Measurements from ENCODE around the gene EPHB2.

EPHB2 gene

GRCh38 chr1:22827666-22828483 is 117.2 kb downstream of the EPHB2 start:
- TF ChIP-seq FOXP2 (optimal IDR thresholded peaks at IDR 0.05; ENCODE audit: borderline replicate concordance, extremely low read depth, extremely low read length, insufficient read depth) (no peak), TAF1 (IDR thresholded peaks at IDR 0.05; ENCODE audit: borderline replicate concordance, insufficient read depth, low read length) (no peak), REST (IDR thresholded peaks at IDR 0.05; ENCODE audit: insufficient read depth in 1 of 2, low read depth in 2 of 2, low read length in 2 of 2) (no peak), POLR2AphosphoS5 (IDR thresholded peaks at IDR 0.05; ENCODE audit: low read depth, low read length) (no peak), SIN3A (IDR thresholded peaks at IDR 0.05; ENCODE audit: borderline replicate concordance, insufficient read depth, low read length) (no peak)

- no peak for TF ChIP-seq SIN3A (IDR thresholded peaks at IDR 0.05; ENCODE audit: borderline replicate concordance, insufficient read depth, low read length)
- no peak for TF ChIP-seq FOXP2 (optimal IDR thresholded peaks at IDR 0.05; ENCODE audit: borderline replicate concordance, extremely low read depth, extremely low read length, insufficient read depth)
- TF ChIP-seq TAF1 (IDR thresholded peaks at IDR 0.05; ENCODE audit: borderline replicate concordance, insufficient read depth, low read length), result no peak
- no peak for TF ChIP-seq POLR2AphosphoS5 (IDR thresholded peaks at IDR 0.05; ENCODE audit: low read depth, low read length)
These were observed 118.1 kb downstream of the EPHB2 start for GRCh38 chr1:22828484-22829308.

GRCh38 chr1:22829309-22829989 is 118.8 kb downstream of the EPHB2 start:
- no peak for TF ChIP-seq POLR2AphosphoS5 (IDR thresholded peaks at IDR 0.05; ENCODE audit: low read depth, low read length)
- no peak for TF ChIP-seq FOXP2 (optimal IDR thresholded peaks at IDR 0.05; ENCODE audit: borderline replicate concordance, extremely low read depth, extremely low read length, insufficient read depth)
- TF ChIP-seq REST (IDR thresholded peaks at IDR 0.05; ENCODE audit: insufficient read depth in 1 of 2, low read depth in 2 of 2, low read length in 2 of 2), result no peak
- no peak for TF ChIP-seq SIN3A (IDR thresholded peaks at IDR 0.05; ENCODE audit: borderline replicate concordance, insufficient read depth, low read length)
- TF ChIP-seq TAF1 (IDR thresholded peaks at IDR 0.05; ENCODE audit: borderline replicate concordance, insufficient read depth, low read length), result no peak

GRCh38 chr1:22830041-22830566 is 119.5 kb downstream of the EPHB2 start:
- TF ChIP-seq REST (IDR thresholded peaks at IDR 0.05; ENCODE audit: insufficient read depth in 1 of 2, low read depth in 2 of 2, low read length in 2 of 2) (no peak), POLR2AphosphoS5 (IDR thresholded peaks at IDR 0.05; ENCODE audit: low read depth, low read length) (no peak), FOXP2 (optimal IDR thresholded peaks at IDR 0.05; ENCODE audit: borderline replicate concordance, extremely low read depth, extremely low read length, insufficient read depth) (no peak), TAF1 (IDR thresholded peaks at IDR 0.05; ENCODE audit: borderline replicate concordance, insufficient read depth, low read length) (no peak), SIN3A (IDR thresholded peaks at IDR 0.05; ENCODE audit: borderline replicate concordance, insufficient read depth, low read length) (no peak)

Measured in PFSK-1 (cell line).